H1 (cell line): Measurements from ENCODE around the gene TMEM114.

ENCODE experiments used
- ATF2 ChIP-seq: IDR thresholded peaks from 2 replicates; pipeline ENCODE4 v1.6.1; 2012; ENCODE audit warnings: low read length, inconsistent platforms
- BRCA1 ChIP-seq: IDR thresholded peaks from 2 replicates; pipeline ENCODE4 v1.6.1; 2012; ENCODE audit warnings: low read depth, low read length, improper control_type of control experiment
- CTCF ChIP-seq, 3 experiments: IDR thresholded peaks; 1 replicate in 2 of 3; 2 replicates in 1 of 3; pipeline versions ENCODE4 v1.5.1 to v1.6.1; 2011; ENCODE audit warnings: low read length in 3 of 3, mild to moderate bottlenecking in 3 of 3, inconsistent platforms in 2 of 3, low read depth in 1 of 3, moderate library complexity in 1 of 3; ENCODE audit not compliant: insufficient read depth in 1 of 3; ENCODE audit errors: control extremely low read depth in 1 of 3
- EZH2 ChIP-seq: fragments of 200-600 bp; sonication (generic); IDR thresholded peaks from 2 replicates; pipeline ENCODE4 v1.7.1; 2012; ENCODE audit warnings: low read depth, mild to moderate bottlenecking, moderate library complexity, low read length, inconsistent platforms; ENCODE audit not compliant: severe bottlenecking
- GABPA ChIP-seq: IDR thresholded peaks from 2 replicates; pipeline ENCODE4 v1.6.1; 2011; ENCODE audit warnings: mild to moderate bottlenecking, low read length, moderate library complexity, borderline replicate concordance; ENCODE audit not compliant: insufficient read depth
- POLR2A ChIP-seq, 2 experiments: IDR thresholded peaks; 1 replicate in 1 of 2; 2 replicates in 1 of 2; pipeline ENCODE4 v1.6.1; 2011; ENCODE audit warnings: low read depth in 2 of 2, low read length in 2 of 2, mild to moderate bottlenecking in 2 of 2; ENCODE audit errors: control extremely low read depth in 1 of 2
- RXRA ChIP-seq: IDR thresholded peaks from 2 replicates; pipeline ENCODE4 v1.6.1; 2011; ENCODE audit warnings: low read depth, mild to moderate bottlenecking, low read length, moderate library complexity; ENCODE audit not compliant: insufficient read depth
- SIX5 ChIP-seq: IDR thresholded peaks from 2 replicates; pipeline ENCODE4 v1.6.1; 2011; ENCODE audit warnings: mild to moderate bottlenecking, low read depth, low read length
- SP1 ChIP-seq: IDR thresholded peaks from 2 replicates; pipeline ENCODE4 v1.6.1; 2011; ENCODE audit warnings: low read depth, low read length
- SUZ12 ChIP-seq: fragments of 200-600 bp; sonication (generic); IDR thresholded peaks from 2 replicates; pipeline ENCODE4 v1.6.1; 2012; ENCODE audit warnings: mild to moderate bottlenecking, inconsistent platforms, low read length, moderate library complexity, mixed read lengths
- TBP ChIP-seq: IDR thresholded peaks from 2 replicates; pipeline ENCODE4 v1.6.1; 2011; ENCODE audit warnings: low read depth, low read length, improper control_type of control experiment
- TCF12 ChIP-seq: IDR thresholded peaks from 2 replicates; pipeline ENCODE4 v1.6.1; 2011; ENCODE audit warnings: low read depth, mild to moderate bottlenecking, low read length
- USF2 ChIP-seq: IDR thresholded peaks from 2 replicates; pipeline ENCODE4 v1.6.1; 2011; ENCODE audit warnings: low read length, improper control_type of control experiment
- YY1 ChIP-seq: IDR thresholded peaks from 2 replicates; pipeline ENCODE4 v1.6.1; 2011; ENCODE audit warnings: low read depth, mild to moderate bottlenecking, low read length

GRCh38 chr16:8548166-8548565 is 42.1 kb downstream of the TMEM114 start:
- TF ChIP-seq GABPA (no peak), EZH2 (no peak), SP1 (no peak), BRCA1 (no peak), POLR2A (IDR thresholded peaks at IDR 0.05; ENCODE audit: control extremely low read depth in 1 of 2, low read depth in 2 of 2, low read length in 2 of 2) (no peak), CTCF (IDR thresholded peaks at IDR 0.05; ENCODE audit: control extremely low read depth in 1 of 3, insufficient read depth in 1 of 3, low read depth in 1 of 3, low read length in 3 of 3) (no peak), SIX5 (no peak), YY1 (no peak), USF2 (no peak), RXRA (no peak), TCF12 (no peak), SUZ12 (no peak), TBP (no peak), ATF2 (no peak)
